ENCODE results near the gene RIC1.
A peak's percentile ranks its signal among the peaks of the same experiment; 100 is the strongest.

DNA sequence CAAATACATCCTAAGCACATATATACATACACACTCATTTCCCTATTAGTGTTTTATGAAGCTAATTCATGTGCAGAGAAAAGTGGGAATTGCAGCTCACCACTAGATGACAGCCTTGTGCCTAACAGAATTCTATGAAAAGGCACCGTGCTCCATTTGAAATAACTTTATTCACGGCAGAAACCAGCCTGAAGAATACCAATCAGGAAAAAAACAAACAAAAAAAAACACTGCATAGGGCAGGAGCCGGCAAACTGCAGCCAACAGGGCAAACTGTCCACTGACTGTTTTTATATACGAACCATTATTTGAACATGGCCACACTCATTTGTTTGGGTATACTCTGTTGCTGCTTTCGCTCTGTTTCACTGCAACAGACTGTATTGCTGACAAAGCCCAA, 170.4 kb downstream of the RIC1 start:
- TF ChIP-seq, protein P1, sequence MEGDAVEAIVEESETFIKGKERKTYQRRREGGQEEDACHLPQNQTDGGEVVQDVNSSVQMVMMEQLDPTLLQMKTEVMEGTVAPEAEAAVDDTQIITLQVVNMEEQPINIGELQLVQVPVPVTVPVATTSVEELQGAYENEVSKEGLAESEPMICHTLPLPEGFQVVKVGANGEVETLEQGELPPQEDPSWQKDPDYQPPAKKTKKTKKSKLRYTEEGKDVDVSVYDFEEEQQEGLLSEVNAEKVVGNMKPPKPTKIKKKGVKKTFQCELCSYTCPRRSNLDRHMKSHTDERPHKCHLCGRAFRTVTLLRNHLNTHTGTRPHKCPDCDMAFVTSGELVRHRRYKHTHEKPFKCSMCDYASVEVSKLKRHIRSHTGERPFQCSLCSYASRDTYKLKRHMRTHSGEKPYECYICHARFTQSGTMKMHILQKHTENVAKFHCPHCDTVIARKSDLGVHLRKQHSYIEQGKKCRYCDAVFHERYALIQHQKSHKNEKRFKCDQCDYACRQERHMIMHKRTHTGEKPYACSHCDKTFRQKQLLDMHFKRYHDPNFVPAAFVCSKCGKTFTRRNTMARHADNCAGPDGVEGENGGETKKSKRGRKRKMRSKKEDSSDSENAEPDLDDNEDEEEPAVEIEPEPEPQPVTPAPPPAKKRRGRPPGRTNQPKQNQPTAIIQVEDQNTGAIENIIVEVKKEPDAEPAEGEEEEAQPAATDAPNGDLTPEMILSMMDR (IDR thresholded peaks at IDR 0.05) = peak; percentile 93
- TF ChIP-seq YY1 (IDR thresholded peaks at IDR 0.05; ENCODE audit: low read depth) = no peak
- no peak for TF ChIP-seq POLR2AphosphoS5 (IDR thresholded peaks at IDR 0.05; ENCODE audit: low read depth, low read length)
- TF ChIP-seq GATA2 (CRISPR knock-in tag; IDR thresholded peaks at IDR 0.05) = no peak
- TF ChIP-seq EZH2phosphoT487 (IDR thresholded peaks at IDR 0.05; ENCODE audit: borderline replicate concordance, low read depth) = no peak
- TF ChIP-seq, protein P2, sequence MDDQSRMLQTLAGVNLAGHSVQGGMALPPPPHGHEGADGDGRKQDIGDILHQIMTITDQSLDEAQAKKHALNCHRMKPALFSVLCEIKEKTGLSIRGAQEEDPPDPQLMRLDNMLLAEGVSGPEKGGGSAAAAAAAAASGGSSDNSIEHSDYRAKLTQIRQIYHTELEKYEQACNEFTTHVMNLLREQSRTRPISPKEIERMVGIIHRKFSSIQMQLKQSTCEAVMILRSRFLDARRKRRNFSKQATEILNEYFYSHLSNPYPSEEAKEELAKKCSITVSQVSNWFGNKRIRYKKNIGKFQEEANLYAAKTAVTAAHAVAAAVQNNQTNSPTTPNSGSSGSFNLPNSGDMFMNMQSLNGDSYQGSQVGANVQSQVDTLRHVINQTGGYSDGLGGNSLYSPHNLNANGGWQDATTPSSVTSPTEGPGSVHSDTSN (IDR thresholded peaks at IDR 0.05) = no peak
- no peak for TF ChIP-seq NRF1 (IDR thresholded peaks at IDR 0.05; ENCODE audit: low read depth, low read length)
- TF ChIP-seq GABPA (IDR thresholded peaks at IDR 0.05; ENCODE audit: low read depth) = no peak

Data from SK-N-SH (cell line).